HEK293T (cell line): Measurements from ENCODE around the gene RPL10.

Experiments
- BHLHE40 ChIP-seq: fragments of 450-650 bp; IDR thresholded peaks from 2 replicates; pipeline ENCODE4 v1.6.1; 2016; ENCODE audit warnings: mild to moderate bottlenecking, moderate library complexity, borderline replicate concordance
- ELF4 ChIP-seq: fragments of 450-650 bp; IDR thresholded peaks from 2 replicates; pipeline ENCODE4 v1.6.1; 2017; ENCODE audit warnings: antibody characterized with exemption
- FOXM1 ChIP-seq: fragments of 450-650 bp; IDR thresholded peaks from 2 replicates; pipeline ENCODE4 v1.6.1; 2017; ENCODE audit warnings: mild to moderate bottlenecking, borderline replicate concordance
- LEF1 ChIP-seq: fragments of 450-650 bp; IDR thresholded peaks from 2 replicates; pipeline ENCODE4 v1.6.1; 2017; ENCODE audit warnings: mild to moderate bottlenecking, borderline replicate concordance
- PKNOX1 ChIP-seq: fragments of 450-650 bp; IDR thresholded peaks from 2 replicates; pipeline ENCODE4 v1.6.1; 2016
- SP1 ChIP-seq: fragments of 450-650 bp; IDR thresholded peaks from 2 replicates; pipeline ENCODE4 v1.6.1; 2017
- TARDBP ChIP-seq: fragments of 450-650 bp; IDR thresholded peaks from 2 replicates; pipeline ENCODE4 v1.6.1; 2016

- TF ChIP-seq BHLHE40 = no peak
- TF ChIP-seq PKNOX1 = no peak
- TF ChIP-seq SP1 = no peak
- no peak for TF ChIP-seq FOXM1
- TF ChIP-seq ELF4 = no peak
- no peak for TF ChIP-seq TARDBP
- no peak for TF ChIP-seq LEF1
These were observed 6.5 kb downstream of the RPL10 start for GRCh38 chrX:154404625-154405192.
